ENCODE results near the gene ASS1. TPM values are rescaled to one million over a fixed set of nuclear protein-coding genes. Genes with fewer than 3 reads are reported as not detected.

Gene ASS1
- total RNA-seq, 1 experiment from 2014 or later: 83.0 TPM

DNA sequence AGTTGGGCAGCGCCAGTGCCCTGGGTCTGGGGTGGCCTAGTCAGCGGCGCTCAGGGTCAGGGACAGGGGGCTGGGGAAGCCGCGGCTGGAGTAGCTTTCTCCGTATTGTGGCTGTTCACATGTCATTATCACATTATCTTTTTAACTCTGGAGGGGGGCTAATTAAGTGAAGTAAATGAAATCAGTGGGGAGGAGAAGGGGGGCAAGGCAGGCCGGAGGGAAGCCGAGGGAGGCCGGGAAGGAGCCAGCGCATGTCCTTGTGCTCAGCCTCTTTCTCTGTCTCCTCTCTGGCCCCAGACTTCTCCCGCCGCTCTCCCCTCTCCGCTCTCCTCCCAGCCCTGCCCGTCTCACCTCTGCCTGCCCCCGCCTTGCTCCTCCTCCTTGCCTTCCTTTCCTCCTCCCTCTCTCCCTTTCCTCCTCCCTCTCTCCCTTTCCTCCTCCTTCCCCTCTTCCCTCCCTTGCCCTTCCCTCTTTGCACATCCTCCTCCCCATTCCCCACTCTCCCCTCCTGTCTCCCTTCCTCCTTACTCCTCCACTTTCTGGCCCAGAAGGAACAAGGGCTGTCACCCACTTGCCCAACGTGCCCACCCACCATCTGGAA, 38.7 kb downstream of the ASS1 start:
- intact Hi-C loops (cut with micrococcal nuclease): no loop called here
- ATAC-seq (no peak), DNase-seq (no peak)
- Histone ChIP-seq H3K36me3 (ENCODE audit: low read depth, low read length) (no peaks in the 10 kb centered on the region), H3K79me2 (ENCODE audit: low read length) (no peaks in the 10 kb centered on the region), H3K4me3 (ENCODE audit: low read length) (no peak overlapping the region), H3K9me3 (ENCODE audit: low read length) (no peaks in the 10 kb centered on the region), H3K9ac (ENCODE audit: low read length) (no peak overlapping the region), H3K4me1 (ENCODE audit: insufficient read depth, low read length) (no peaks in the 10 kb centered on the region), H3K27me3 (ENCODE audit: low read length) (no peaks in the 10 kb centered on the region), H3K9me2 (replicated peaks; ENCODE audit: low read length) (no peaks in the 10 kb centered on the region), H2AFZ (ENCODE audit: low read length) (no peak overlapping the region), H3K27ac (ENCODE audit: low read length) (no peak overlapping the region), H3F3A (ENCODE audit: low read length, unreplicated experiment) (no peaks in the 10 kb centered on the region), H4K20me1 (ENCODE audit: low read length) (no peaks in the 10 kb centered on the region), H3K4me2 (ENCODE audit: low read length) (no peak overlapping the region)
- ChIA-PET CTCF (no interaction called here), POLR2A (ENCODE audit: unreplicated experiment) (no interaction called here)
- TF ChIP-seq EZH2phosphoT487 (IDR thresholded peaks at IDR 0.05; ENCODE audit: borderline replicate concordance, low read length) (no peak), EZH2 (IDR thresholded peaks at IDR 0.05; ENCODE audit: low read length, unreplicated experiment) (no peak)
- TF ChIP-seq, protein P1, sequence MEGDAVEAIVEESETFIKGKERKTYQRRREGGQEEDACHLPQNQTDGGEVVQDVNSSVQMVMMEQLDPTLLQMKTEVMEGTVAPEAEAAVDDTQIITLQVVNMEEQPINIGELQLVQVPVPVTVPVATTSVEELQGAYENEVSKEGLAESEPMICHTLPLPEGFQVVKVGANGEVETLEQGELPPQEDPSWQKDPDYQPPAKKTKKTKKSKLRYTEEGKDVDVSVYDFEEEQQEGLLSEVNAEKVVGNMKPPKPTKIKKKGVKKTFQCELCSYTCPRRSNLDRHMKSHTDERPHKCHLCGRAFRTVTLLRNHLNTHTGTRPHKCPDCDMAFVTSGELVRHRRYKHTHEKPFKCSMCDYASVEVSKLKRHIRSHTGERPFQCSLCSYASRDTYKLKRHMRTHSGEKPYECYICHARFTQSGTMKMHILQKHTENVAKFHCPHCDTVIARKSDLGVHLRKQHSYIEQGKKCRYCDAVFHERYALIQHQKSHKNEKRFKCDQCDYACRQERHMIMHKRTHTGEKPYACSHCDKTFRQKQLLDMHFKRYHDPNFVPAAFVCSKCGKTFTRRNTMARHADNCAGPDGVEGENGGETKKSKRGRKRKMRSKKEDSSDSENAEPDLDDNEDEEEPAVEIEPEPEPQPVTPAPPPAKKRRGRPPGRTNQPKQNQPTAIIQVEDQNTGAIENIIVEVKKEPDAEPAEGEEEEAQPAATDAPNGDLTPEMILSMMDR (conservative IDR thresholded peaks at IDR 0.05; ENCODE audit: low read depth, low read length): no peak
- no TSS peak for BruUV-seq (replicated peaks)

DNA sequence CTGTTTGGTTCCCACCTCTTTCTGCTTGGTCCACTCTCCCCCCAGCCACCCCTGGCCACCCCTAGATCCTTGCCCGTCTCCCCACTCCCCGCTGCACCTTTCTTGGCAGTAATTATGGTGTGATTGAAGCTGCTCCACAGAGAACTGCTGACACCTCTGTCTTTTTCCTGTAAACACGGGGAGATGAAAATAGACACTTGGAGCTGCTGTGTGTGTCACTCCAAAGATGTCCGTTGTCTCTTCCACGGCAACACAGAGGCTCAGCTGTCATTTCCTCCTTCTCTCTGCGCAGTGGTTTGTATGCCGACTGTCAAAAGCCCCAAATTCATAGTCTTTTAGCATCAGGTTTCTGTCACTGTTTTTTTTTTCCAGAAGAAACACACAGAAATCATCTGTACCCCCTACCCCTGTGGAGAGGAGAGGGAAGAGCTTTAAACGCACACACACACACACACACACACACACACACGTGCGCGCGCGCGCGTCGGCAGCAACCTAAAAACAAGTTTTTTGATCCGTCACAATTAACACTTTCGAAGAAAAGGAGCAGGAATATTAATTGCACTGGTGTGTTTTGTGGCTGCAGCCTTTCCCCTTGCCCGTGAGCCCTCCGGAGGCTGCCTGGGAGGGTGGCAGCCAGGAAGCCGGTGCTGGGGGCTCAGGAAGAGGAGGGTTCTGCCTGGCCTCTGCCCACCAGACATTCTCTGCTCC, 39.8 kb downstream of the ASS1 start:
- intact Hi-C loops (cut with micrococcal nuclease): no loop called here
- DNase-seq: no peak
- no TSS peak for BruUV-seq (replicated peaks)
- Histone ChIP-seq H3K79me2 (ENCODE audit: low read length) (no peaks in the 10 kb centered on the region), H3K36me3 (ENCODE audit: low read depth, low read length) (no peaks in the 10 kb centered on the region), H3K4me1 (ENCODE audit: insufficient read depth, low read length) (no peaks in the 10 kb centered on the region), H3F3A (ENCODE audit: low read length, unreplicated experiment) (no peaks in the 10 kb centered on the region), H3K9me3 (ENCODE audit: low read length) (no peaks in the 10 kb centered on the region), H3K27ac (ENCODE audit: low read length) (no peak overlapping the region), H2AFZ (ENCODE audit: low read length) (no peak overlapping the region), H4K20me1 (ENCODE audit: low read length) (no peaks in the 10 kb centered on the region), H3K9me2 (replicated peaks; ENCODE audit: low read length) (no peaks in the 10 kb centered on the region), H3K27me3 (ENCODE audit: low read length) (no peaks in the 10 kb centered on the region), H3K4me3 (ENCODE audit: low read length) (no peak overlapping the region), H3K4me2 (ENCODE audit: low read length) (no peak overlapping the region), H3K9ac (ENCODE audit: low read length) (no peak overlapping the region)
- ChIA-PET CTCF (no interaction called here), POLR2A (ENCODE audit: unreplicated experiment) (no interaction called here)
- ATAC-seq: no peak
- no peak for TF ChIP-seq EZH2 (IDR thresholded peaks at IDR 0.05; ENCODE audit: low read length, unreplicated experiment)
- no peak for TF ChIP-seq EZH2phosphoT487 (IDR thresholded peaks at IDR 0.05; ENCODE audit: borderline replicate concordance, low read length)
- TF ChIP-seq, protein P1 (conservative IDR thresholded peaks at IDR 0.05; ENCODE audit: low read depth, low read length): no peak

DNA sequence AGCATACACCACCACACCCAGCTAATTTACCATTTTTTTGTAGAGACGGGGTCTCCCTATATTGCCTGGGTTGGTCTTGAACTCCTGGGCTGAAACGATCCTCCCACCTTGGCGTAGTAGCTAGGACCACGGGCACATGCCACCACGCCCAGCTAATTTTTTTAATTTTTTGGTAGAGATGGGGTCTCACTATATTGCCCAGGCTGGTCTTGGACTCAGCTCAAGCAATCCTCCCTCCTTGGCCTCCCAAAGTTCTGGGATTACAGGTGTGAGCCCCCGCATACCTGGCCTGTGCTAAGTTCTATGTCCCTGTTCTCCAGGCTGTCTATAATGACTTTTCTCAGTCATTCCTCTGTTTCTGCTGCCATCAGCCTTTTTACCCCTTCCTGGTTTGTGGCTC, 41.3 kb downstream of the ASS1 start:
- no TSS peak for BruUV-seq (replicated peaks)

More for the DNA sequence above, 41.3 kb downstream of the ASS1 start:
- ATAC-seq (no peak), DNase-seq (no peak)
- no peaks in the 10 kb centered on the region for H3F3A ChIP-seq (ENCODE audit: low read length, unreplicated experiment)
- intact Hi-C loops (cut with micrococcal nuclease): no loop called here
- H3K36me3 ChIP-seq (ENCODE audit: low read depth, low read length): no peaks in the 10 kb centered on the region
- no peak overlapping the region for H3K9ac ChIP-seq (ENCODE audit: low read length)
- H2AFZ ChIP-seq (ENCODE audit: low read length): no peak overlapping the region
- H3K4me3 ChIP-seq (ENCODE audit: low read length): no peak overlapping the region
- TF ChIP-seq, protein P1 (conservative IDR thresholded peaks at IDR 0.05; ENCODE audit: low read depth, low read length): no peak
- no peak for TF ChIP-seq EZH2phosphoT487 (IDR thresholded peaks at IDR 0.05; ENCODE audit: borderline replicate concordance, low read length)
- no peak for TF ChIP-seq EZH2 (IDR thresholded peaks at IDR 0.05; ENCODE audit: low read length, unreplicated experiment)
- H3K27ac ChIP-seq (ENCODE audit: low read length): no peak overlapping the region
- no peaks in the 10 kb centered on the region for H3K27me3 ChIP-seq (ENCODE audit: low read length)
- no peaks in the 10 kb centered on the region for H3K9me3 ChIP-seq (ENCODE audit: low read length)
- H3K4me1 ChIP-seq (ENCODE audit: insufficient read depth, low read length): no peaks in the 10 kb centered on the region
- ChIA-PET POLR2A (ENCODE audit: unreplicated experiment) (no interaction called here), CTCF (no interaction called here)
- no peak overlapping the region for H3K4me2 ChIP-seq (ENCODE audit: low read length)
- H3K79me2 ChIP-seq (ENCODE audit: low read length): no peaks in the 10 kb centered on the region
- no peaks in the 10 kb centered on the region for H3K9me2 ChIP-seq (replicated peaks; ENCODE audit: low read length)
- no peaks in the 10 kb centered on the region for H4K20me1 ChIP-seq (ENCODE audit: low read length)
